HG03039 (cell line): ENCODE results near the gene ARL5A.

Source experiments
- ATAC-seq: cut with Tn5 transposase; IDR thresholded peaks from one replicate; pipeline ENCODE4 v1.9.1; 2021; ENCODE audit warnings: mild to moderate bottlenecking, moderate library complexity; ENCODE audit not compliant: unreplicated experiment

ARL5A gene

DNA sequence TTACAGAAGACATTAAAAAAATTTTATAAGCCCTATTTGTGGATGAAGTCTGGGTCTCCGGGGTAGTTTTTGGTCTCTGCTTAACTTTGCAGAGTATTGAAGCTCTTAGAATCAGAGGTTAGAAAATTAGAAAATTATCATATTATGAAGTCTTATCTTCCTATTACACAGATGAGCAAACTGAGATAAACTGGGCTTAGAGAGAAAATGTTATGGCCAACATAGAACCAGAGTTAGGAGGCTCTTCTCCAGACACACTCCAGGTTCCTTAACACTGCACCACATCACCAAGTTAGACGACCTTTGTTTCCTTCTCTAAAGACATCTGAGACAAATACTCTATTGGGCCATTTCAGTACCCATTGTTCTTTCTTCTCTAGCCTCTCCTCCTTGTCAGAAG, 57.2 kb downstream of the ARL5A start:
- peak; percentile 3 for ATAC-seq

DNA sequence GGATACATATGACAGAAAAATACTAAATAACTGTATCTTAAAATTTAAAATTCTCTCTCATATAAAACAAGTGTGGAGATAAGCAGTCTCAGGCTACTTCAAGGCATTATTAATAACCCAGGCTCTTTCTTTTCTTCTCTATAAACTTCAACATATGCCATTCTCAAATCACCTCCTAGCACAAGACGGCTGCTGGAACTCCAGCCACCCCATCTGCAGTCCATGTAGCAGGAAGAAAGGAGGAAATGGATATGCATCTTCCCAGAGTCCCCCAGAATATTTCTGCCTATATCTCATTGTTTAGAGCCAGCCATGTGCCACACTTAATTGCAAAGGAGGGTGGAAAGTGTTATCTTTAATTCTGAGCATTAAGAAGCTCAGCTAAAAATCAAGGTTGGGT, 58.6 kb downstream of the ARL5A start:
- ATAC-seq: no peak

DNA sequence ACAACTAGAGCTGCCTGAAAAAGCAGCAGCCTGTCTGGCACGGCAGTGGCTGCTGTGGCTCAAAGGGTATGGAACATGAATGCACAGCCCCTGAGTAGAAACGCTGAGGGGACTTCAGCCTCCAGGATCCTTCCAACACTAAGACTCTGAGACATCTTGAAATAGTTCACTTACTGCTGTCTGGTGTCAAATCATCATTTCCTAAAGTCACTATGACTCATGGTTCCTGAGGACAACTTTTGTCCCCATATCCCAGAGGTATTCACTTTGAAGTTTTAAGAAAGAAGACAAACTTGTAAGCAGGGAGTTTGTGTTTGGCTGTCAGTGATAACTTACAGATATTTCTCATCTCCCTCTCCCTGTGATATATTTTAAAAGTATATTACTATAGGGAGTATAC, 60.7 kb downstream of the ARL5A start:
- ATAC-seq: no peak

DNA sequence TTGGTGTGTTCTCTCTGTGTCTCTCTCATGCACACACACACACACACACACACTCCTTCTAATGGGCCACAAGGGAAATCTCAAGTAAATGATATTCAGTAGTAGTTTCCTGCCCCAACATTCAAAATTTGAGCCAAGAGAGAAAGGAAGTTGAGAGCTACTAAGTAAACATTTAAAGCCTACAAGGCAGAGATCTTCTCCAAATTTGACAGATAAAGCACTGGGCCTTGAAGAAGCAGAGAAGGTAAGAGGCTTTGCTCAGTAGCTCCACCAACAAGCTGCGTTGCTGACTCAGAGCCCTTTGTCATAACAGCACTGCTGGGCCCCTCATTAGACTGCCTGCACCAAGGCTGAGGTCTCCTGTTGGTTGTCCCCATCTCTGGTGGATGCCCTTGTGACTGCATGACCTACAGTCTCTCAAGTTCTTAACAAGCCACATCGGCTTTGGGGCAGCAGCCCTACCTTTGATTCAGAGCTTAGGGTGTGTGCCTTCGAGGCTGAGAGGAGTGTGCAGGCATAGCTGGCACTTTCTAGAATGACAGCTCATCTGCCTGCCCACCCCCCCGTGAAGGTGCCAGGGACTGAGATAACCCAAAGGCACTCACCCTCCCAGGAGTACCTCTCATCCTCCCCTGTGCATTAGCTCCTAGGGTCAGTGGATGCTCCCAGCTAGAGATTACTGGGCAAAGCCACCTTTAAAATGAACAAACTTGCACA, 61.6 kb downstream of the ARL5A start:
- peak; percentile 69 for ATAC-seq

DNA sequence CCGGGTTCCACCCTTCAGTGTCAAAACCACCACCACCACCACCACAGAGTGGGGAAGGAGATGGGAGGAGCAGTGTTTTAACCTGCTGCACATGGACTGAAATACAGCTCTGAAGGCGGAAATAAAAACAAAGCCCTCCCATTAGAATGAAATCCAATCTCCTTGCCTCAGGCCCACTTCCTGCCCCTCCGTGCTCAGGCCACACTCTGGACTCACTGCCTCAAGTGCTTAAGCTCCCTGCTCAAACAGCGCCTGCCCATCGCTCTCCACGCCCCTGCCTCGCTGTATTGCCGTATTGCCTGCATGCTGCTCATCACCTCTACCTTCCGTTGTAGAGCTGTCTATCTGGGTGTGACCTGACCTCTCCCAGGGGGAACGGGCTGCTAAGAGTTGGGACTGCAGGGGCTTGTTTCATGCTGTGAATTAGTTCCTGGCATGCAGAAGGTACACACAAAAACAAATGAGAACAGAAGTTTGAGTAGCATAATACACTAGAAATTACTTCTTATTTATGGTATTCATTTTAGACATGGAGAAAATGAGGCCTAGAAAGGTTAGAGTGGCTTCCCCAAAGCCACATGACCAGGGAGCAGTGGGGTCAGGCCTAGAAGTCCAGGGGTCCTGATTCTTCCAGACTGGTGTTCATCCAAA, 62.3 kb downstream of the ARL5A start:
- ATAC-seq: no peak

DNA sequence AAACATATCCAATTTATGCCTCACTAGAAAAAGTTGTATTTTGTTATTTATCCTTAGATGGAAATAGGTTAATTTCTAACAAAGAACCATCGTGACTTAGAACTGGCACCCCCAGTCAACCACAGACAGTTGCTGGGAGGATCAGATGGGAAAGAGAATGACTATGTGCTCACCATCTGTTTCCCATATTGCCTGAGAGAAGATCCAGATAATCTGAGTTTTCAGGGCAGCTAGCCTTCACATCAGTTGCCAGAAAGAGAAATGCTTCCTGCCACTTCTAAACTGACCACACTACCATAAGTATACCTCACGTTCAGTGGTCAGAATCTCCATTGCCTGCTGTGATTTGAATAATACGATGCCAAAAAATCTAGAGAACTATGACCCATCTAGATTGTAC, 65.5 kb downstream of the ARL5A start:
- ATAC-seq: no peak

DNA sequence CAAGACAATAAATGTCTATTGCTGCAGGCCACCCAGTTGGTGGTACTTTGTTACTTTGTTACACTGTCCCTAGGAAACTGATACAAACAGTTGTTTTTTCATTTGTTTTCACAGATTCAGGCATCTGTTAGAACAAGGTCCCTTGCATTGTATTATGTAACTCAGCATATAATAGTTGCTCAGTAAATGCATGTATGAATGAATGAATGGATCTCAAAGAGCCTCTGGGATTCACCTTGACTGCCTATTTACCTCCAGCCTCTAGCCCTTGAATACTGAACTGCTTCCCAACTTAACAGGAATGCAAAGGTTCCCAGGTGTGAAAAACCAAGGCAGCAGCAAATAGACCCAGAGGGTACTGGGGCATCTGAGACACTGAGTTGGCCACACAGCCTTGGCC, 66.5 kb downstream of the ARL5A start:
- no peak for ATAC-seq

DNA sequence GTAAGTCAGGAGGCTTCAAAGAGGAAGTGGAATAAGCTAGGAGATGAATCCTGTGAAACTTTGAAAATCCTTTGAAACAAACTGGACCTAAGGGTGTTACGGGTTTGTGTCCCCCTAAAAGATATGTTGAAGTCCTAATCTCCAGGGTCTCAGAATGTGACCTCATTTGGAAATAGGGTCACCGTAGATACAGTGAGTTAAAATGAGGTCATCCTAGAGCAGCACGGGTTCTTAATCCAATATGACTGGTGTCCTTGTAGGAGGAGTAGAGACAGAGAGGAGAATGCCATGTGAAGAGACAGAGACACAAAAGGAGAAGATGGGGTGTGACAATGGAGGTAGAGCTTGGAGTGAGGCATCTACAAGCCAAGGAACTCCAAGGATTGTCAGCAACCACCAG, 67.0 kb downstream of the ARL5A start:
- ATAC-seq: no peak

DNA sequence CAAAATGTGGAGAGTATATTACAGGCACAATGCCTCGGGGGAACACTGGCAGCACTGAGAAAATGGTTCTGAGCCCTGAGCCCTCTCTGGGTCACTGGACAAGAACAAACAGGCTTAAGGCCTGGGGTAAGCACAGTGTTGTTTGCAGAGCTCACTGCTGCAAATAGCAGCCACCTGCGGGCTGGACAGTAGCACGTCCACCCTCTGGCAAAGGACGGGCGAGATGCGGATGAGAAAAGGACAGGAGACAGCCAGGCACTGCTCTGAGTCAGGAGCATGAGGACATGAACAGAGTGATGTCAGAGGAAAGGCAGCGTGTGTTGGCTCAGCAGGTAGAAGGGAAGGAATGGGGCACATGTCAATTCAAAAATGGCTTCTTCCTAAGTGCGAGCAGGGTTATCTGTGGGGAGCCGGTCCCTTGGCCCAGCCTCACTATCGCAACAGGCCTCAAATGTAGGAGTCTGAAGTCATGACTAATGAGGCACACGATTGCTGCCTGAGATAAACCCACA, 68.0 kb downstream of the ARL5A start:
- ATAC-seq: no peak

DNA sequence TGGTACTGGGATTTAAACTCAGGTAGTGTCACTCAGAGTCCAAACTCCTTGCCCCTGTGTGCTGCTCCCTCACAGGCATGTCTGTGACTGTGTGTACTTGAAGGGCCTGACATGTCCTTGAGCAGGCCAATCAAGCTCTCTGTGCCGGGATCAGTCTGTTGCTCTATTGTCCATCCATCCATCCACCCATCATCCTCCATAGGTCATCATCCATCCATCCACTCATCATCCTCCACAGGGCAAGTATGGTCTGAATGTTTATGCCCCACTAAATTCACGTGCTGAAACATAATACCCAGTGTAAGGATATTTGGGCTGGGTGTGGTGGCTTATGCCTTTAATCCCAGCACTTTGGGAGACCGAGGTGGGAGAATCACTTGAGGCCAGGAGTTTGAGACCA, 69.5 kb downstream of the ARL5A start:
- ATAC-seq: no peak

DNA sequence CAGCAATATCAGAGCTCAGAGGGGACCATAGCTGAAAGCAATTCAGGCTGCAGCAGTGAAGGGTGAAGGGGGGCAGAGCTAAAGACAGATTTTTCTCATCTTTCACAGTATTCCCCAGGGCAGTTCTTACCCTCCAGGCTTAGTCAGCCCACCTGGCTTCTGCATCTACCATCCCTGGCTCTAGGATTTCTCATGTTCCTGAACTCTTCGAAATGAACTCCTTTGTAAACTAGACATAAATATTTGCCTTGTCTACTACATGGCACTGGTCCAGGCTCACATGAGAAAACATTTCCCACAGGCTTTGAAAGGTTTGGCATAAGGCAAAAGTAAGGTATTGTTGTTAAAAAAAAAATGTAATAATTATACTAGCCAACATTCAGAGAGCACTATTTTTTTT, 70.4 kb downstream of the ARL5A start:
- no peak for ATAC-seq

DNA sequence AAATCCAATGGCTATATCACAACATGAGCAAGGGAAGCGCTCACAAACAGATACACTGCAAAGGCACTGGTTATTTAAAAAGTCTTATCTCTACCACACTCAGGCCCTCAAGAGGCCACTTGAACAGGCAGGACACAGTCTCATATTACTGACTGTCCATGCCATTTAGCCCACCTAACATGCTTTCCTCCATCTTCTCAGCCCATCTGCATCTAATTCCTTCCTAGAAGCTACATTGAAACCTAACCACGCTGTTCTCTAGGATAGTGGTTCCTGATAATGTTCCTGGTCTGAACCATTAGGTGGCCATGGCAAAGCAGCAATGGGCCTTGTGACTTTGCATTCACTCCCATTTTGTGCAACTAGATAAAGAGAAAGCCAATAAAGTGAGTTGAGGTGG, 71.4 kb downstream of the ARL5A start:
- no peak for ATAC-seq

DNA sequence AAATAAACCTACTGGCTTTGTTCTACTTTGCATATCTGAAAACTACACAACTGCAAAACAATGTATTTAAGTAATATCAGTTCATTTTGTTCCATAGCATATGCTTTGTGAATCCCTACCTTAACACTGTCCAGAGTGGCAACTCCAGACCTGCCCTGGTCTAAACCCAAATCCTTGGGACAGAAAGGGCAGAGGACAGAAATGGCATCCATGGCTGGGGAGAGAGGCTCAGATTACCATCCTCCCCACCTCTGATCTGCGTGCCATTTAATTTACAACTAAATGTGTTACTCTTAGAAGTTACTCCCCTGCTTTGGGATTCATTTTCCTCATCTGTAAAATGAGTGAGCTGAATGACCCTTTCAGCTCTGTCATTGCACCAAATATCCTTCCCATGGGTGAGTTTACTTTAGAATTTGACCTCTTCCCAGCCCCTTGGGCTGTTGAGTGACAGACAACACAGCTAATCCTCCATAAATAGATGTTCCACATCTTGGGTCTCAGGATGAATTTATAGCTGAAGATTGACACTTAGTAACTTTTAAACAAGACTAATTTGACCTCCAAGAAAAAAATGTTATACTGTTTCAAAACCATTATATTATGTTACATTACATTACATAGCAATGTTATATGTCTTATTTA, 73.8 kb downstream of the ARL5A start:
- ATAC-seq: no peak

DNA sequence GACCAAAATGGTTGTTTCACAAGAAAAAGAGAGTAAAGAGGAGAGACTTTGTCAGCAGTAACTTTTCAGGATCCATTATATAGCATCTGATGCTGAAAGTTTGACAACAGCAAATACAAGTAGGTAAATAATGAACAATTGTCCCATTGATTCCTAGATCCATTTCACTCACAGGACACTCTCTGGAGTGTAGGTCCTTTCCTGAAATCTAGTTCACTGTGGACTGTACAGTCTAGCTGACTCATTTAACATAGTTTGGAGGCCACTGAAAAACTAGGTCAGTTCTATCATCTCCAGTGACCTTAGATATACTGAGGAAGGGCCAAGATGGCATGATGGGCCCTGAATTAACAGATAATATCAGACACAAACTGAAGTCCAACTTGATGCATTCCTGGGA, 74.7 kb downstream of the ARL5A start:
- no peak for ATAC-seq
